Upper lobe of left lung (tissue), 6 donors: ENCODE results near the gene NDUFA13. TPM values are rescaled to one million over a fixed set of nuclear protein-coding genes. Genes with fewer than 3 reads are reported as not detected.

Source experiments
- ATAC-seq, 2 donors: fragments of 200-7000 bp; cut with Tn5 transposase; one replicate each; pipeline ENCODE4 v1.9.1; 2022; ENCODE audit warnings: mild to moderate bottlenecking in 2 of 2, moderate library complexity in 2 of 2; ENCODE audit not compliant: low FRiP score in 2 of 2
- DNase-seq, 2 donors: peaks; one replicate each; pipeline ENCODE4 v3.0.0-alpha.2; 2019 to 2020
- H3K27ac ChIP-seq, 4 donors: fragments of 200-600 bp; sonication (generic); one replicate each; pipeline ENCODE4 v1.5.1; 2016 to 2019
- H3K27me3 ChIP-seq, 4 donors: fragments of 200-600 bp; sonication (generic); one replicate each; pipeline ENCODE4 v1.5.1; 2017 to 2019
- H3K36me3 ChIP-seq, 4 donors: fragments of 200-600 bp; sonication (generic); one replicate each; pipeline ENCODE4 v1.5.1; 2016 to 2019
- H3K4me1 ChIP-seq, 4 donors: fragments of 200-600 bp; sonication (generic); one replicate each; pipeline ENCODE4 v1.5.1; 2018 to 2019
- H3K4me3 ChIP-seq, 4 donors: fragments of 200-600 bp; sonication (generic); one replicate each; pipeline ENCODE4 v1.5.1; 2017 to 2019; ENCODE audit warnings: mild to moderate bottlenecking in 2 of 4, moderate library complexity in 1 of 4
- H3K9me3 ChIP-seq, 4 donors: fragments of 200-600 bp; sonication (generic); one replicate each; pipeline ENCODE4 v1.5.1; 2018 to 2019
- EP300 ChIP-seq, 4 donors: sonication (generic); formaldehyde crosslinking; IDR thresholded peaks; one replicate each; pipeline ENCODE4 v1.5.1; 2017; ENCODE audit warnings: antibody characterized with exemption in 4 of 4, control low read depth in 2 of 4
- POLR2A ChIP-seq, 4 donors: fragments of 450-650 bp; IDR thresholded peaks; one replicate each; pipeline ENCODE4 v1.5.1; 2016 to 2017; ENCODE audit warnings: antibody characterized with exemption in 4 of 4, mild to moderate bottlenecking in 2 of 4
- POLR2AphosphoS5 ChIP-seq, 2 donors: sonication (generic); formaldehyde crosslinking; IDR thresholded peaks; one replicate each; pipeline ENCODE4 v1.5.1; 2017; ENCODE audit warnings: antibody characterized with exemption in 2 of 2
- WGBS, 2 donors: methylation state at CpG; one replicate each; pipeline ENCODE4 v1.1.5; 2017 to 2018; 5-methylcytosine and 5-hydroxymethylcytosine counted together
- total RNA-seq, 6 donors: library from RNA; depleted of rRNA in 4 of 6; stranded (reverse); fragments of >200 nt in 4 of 6; gene quantifications; one replicate each; pipeline versions ENCODE4 v1.1.0 to v1.2.1, GENCODE V29; 2016 to 2021
- TF ChIP-seq, protein P1 (sequence below), 6 experiments: fragments of 450-650 bp in 4 of 6; fragments of 200-600 bp in 2 of 6; sonication (generic) in 2 of 6; IDR thresholded peaks; one replicate each; pipeline ENCODE4 v1.5.1; 2016 to 2019; ENCODE audit warnings: antibody characterized with exemption in 6 of 6
- donor health status: DM: no; HTN: no; CAD: no; lungs with moderate emphysema.
- donor health status: DM: no; HTN: yes; CAD: no; lungs with severe emphysema.

Gene NDUFA13
- total RNA-seq, 6 donors from 2014 or later, result 24.3 to 305 (median 112) TPM

DNA sequence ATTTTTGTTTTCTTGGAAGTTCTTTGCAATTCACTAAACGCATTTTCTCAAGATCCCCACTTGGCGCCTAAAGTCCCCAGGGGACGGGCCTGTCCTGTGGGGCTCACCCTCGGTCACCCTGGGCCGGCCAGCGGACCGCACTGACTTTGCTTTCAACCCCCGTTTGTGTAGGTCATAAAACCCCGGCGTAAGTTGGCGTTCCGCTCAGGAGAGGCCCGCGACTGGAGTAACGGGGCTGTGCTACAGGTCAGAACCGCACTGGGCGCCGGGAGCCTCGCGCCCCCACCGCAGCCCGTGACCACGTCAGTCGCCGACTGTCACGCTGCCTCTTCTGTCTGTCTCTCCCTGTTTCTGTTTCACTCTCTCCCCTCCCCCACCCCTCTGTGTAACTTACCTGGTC, 14.2 kb upstream of the NDUFA13 start:
- TF ChIP-seq EP300 (IDR thresholded peaks at IDR 0.05) (no peak), POLR2AphosphoS5 (IDR thresholded peaks at IDR 0.05) (no peak), POLR2A (IDR thresholded peaks at IDR 0.05) (no peak)
- TF ChIP-seq, protein P1, sequence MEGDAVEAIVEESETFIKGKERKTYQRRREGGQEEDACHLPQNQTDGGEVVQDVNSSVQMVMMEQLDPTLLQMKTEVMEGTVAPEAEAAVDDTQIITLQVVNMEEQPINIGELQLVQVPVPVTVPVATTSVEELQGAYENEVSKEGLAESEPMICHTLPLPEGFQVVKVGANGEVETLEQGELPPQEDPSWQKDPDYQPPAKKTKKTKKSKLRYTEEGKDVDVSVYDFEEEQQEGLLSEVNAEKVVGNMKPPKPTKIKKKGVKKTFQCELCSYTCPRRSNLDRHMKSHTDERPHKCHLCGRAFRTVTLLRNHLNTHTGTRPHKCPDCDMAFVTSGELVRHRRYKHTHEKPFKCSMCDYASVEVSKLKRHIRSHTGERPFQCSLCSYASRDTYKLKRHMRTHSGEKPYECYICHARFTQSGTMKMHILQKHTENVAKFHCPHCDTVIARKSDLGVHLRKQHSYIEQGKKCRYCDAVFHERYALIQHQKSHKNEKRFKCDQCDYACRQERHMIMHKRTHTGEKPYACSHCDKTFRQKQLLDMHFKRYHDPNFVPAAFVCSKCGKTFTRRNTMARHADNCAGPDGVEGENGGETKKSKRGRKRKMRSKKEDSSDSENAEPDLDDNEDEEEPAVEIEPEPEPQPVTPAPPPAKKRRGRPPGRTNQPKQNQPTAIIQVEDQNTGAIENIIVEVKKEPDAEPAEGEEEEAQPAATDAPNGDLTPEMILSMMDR (IDR thresholded peaks at IDR 0.05), result no peak
- DNase-seq, result peak in 1 of 2 donors; percentile 72
- no peaks in the 10 kb centered on the region for H3K9me3 ChIP-seq
- H3K4me3 ChIP-seq, result no peak overlapping the region
- no peaks in the 10 kb centered on the region for H3K4me1 ChIP-seq
- no peak for ATAC-seq
- H3K36me3 ChIP-seq, result peaks cover 42 to 100% (median 93%) of the 10 kb centered on the region in 4 donors
- no peaks in the 10 kb centered on the region for H3K27me3 ChIP-seq
- 94 to 96% methylated on average over 26 of the region's 26 CpGs for WGBS, 2 donors
- H3K27ac ChIP-seq, result no peak overlapping the region

- H3K4me1 ChIP-seq, result no peaks in the 10 kb centered on the region
- 93 to 99% methylated on average over 10 to 11 of the region's 19 CpGs for WGBS, 2 donors
- no peak overlapping the region for H3K27ac ChIP-seq
- TF ChIP-seq, protein P1 (IDR thresholded peaks at IDR 0.05), result no peak
- TF ChIP-seq POLR2A (IDR thresholded peaks at IDR 0.05), result no peak
- TF ChIP-seq POLR2AphosphoS5 (IDR thresholded peaks at IDR 0.05), result no peak
- TF ChIP-seq EP300 (IDR thresholded peaks at IDR 0.05), result no peak
- peaks cover 42 to 100% (median 91%) of the 10 kb centered on the region in 4 donors for H3K36me3 ChIP-seq
- ATAC-seq (no peak), DNase-seq (no peak)
- no peak overlapping the region for H3K4me3 ChIP-seq
- no peaks in the 10 kb centered on the region for H3K9me3 ChIP-seq
- no peaks in the 10 kb centered on the region for H3K27me3 ChIP-seq
Measured at GRCh38 chr19:19502281-19502680, 13.7 kb upstream of the NDUFA13 start.

DNA sequence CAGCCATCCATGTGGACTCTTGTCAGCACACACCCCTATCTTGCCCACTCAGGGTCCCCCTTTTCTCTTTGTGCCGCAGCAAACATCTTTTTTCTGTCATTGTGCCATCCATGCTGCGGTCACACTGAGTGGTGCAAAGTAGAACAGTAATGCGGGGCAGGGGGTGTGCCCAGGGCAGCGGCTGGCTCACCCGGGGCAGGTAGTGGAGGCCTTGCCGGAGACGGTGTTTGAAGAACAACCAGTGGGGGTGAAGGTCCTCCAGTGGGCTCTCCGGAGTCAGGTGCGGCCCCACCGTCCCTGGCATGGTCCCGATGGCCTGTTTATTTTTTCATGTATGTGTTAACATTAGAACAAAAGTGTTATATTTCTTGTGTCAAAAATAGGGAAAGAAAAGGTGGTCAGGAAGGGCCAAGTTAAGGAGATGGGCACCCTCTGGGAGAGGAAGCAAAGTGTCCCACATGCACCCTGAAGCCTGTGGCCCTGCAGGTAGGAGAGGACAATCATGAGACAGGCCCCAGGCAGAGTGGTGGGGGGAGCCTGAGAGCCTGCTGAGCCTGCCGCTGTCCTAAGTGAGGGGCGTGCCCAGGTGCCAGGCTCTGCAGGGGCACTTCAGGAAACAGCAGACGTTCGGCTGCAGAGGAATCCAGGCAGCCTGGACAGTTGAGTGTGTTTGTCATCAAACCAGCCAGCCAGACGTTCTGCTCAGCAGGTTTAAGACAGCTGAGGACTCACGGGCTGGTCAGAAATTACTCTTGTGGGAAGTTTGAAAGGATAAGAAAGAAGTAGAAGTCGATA, 13.0 kb upstream of the NDUFA13 start:
- Histone ChIP-seq H3K27ac (no peak overlapping the region), H3K36me3 (peaks cover 45 to 100% (median 87%) of the 10 kb centered on the region in 4 donors), H3K9me3 (no peaks in the 10 kb centered on the region), H3K27me3 (no peaks in the 10 kb centered on the region), H3K4me3 (no peak overlapping the region), H3K4me1 (no peaks in the 10 kb centered on the region)
- peak; percentile 70 for DNase-seq
- no peak for ATAC-seq
- TF ChIP-seq POLR2AphosphoS5 (IDR thresholded peaks at IDR 0.05) (no peak), POLR2A (IDR thresholded peaks at IDR 0.05) (no peak), EP300 (IDR thresholded peaks at IDR 0.05) (no peak)
- TF ChIP-seq, protein P1 (IDR thresholded peaks at IDR 0.05), result no peak
- WGBS, 2 donors, result 71 to 76% methylated on average over 11 to 18 of the region's 18 CpGs

DNA sequence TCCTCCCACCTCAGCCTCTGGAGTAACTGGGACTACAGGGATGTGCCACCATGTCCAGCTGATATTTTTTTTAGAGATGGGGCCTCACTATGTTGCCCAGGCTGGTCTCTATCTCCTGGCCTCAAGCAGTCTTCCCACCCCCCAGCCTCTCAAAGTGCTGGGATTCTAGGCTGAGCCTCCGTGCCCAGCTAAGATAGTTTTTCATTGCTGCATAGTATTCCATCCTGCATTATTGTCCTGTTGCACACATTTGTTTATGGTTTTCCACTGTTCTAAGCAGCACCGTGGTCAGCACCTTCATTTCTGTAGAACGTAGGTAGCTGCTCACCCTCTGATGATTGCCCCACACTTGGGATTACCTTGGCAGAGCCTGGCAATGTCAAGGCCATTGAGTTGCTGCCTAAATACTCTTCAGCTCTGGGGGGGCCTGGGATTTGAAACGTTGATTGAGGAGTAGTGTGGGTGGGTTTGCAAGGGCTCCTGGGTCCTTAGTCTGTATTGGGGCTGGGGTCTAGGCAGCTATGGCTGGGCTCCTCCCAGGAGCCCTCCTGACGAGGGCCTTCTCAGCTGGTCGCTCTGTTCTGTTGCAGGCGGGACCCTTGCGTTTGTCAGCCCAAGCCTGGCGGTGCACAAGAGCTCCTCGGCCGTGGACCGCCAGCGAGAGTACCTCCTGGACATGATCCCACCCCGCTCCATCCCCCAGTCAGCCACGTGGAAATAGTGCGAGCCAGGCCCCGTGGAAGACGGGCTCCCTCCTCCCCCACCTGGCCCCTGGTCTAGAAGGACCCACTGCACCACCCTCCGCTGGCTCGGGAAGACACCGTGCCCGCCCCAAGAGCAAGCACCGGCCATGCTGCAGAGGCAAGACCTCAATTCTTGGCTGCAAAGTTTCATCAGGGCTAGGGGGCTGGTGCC, 11.0 kb upstream of the NDUFA13 start:
- no peak overlapping the region for H3K27ac ChIP-seq
- H3K27me3 ChIP-seq, result no peaks in the 10 kb centered on the region
- ATAC-seq (peak in 1 of 2 donors; percentile 7), DNase-seq (no peak)
- no peak for TF ChIP-seq POLR2AphosphoS5 (IDR thresholded peaks at IDR 0.05)
- TF ChIP-seq POLR2A (IDR thresholded peaks at IDR 0.05), result no peak
- TF ChIP-seq EP300 (IDR thresholded peaks at IDR 0.05), result no peak
- TF ChIP-seq, protein P1 (IDR thresholded peaks at IDR 0.05), result no peak
- H3K4me1 ChIP-seq, result no peaks in the 10 kb centered on the region
- H3K4me3 ChIP-seq, result no peak overlapping the region
- 91 to 94% methylated on average over 13 to 22 of the region's 23 CpGs for WGBS, 2 donors
- no peaks in the 10 kb centered on the region for H3K9me3 ChIP-seq
- H3K36me3 ChIP-seq, result peaks cover 30 to 81% (median 67%) of the 10 kb centered on the region in 4 donors
